Skeletal muscle cell (primary cell): Measurements from ENCODE around the gene AP3B1.

Experiments used
- DNase-seq: peaks from one replicate; pipeline ENCODE4 v3.0.0-alpha.2; 2010; ENCODE audit warnings: low read depth
- H3K4me3 ChIP-seq: 2 replicates; pipeline ENCODE4 v1.5.1; 2011; ENCODE audit warnings: low read depth, mild to moderate bottlenecking, control low read depth, low read length, moderate library complexity

The AP3B1 gene

GRCh38 chr5:78046006-78046405, 248.5 kb downstream of the AP3B1 start:
- H3K4me3 ChIP-seq = no peak overlapping the region
- no peak for DNase-seq

- no peak for DNase-seq
- no peak overlapping the region for H3K4me3 ChIP-seq
Measured at GRCh38 chr5:78041805-78042204, 252.7 kb downstream of the AP3B1 start.

- DNase-seq = no peak
- H3K4me3 ChIP-seq = no peak overlapping the region
Measured at GRCh38 chr5:78025540-78025939, 269.0 kb downstream of the AP3B1 start.

- no peak for DNase-seq
- H3K4me3 ChIP-seq = no peak overlapping the region
Measured at GRCh38 chr5:78019744-78020143, 274.8 kb downstream of the AP3B1 start.

GRCh38 chr5:78016863-78017529, 277.5 kb downstream of the AP3B1 start:
- no peak for DNase-seq
- no peak overlapping the region for H3K4me3 ChIP-seq

- peak; percentile 45 for DNase-seq
Measured at GRCh38 chr5:78009937-78010527, 284.5 kb downstream of the AP3B1 start.

GRCh38 chr5:78008356-78008967, 286.0 kb downstream of the AP3B1 start:
- H3K4me3 ChIP-seq = no peak overlapping the region
- no peak for DNase-seq

More at GRCh38 chr5:78009937-78010527, 284.5 kb downstream of the AP3B1 start:
- no peak overlapping the region for H3K4me3 ChIP-seq

GRCh38 chr5:78007233-78007632, 287.3 kb downstream of the AP3B1 start:
- no peak overlapping the region for H3K4me3 ChIP-seq
- no peak for DNase-seq

- no peak for DNase-seq
- no peak overlapping the region for H3K4me3 ChIP-seq
Measured at GRCh38 chr5:78006449-78006848, 288.0 kb downstream of the AP3B1 start.

GRCh38 chr5:78005021-78005785, 289.3 kb downstream of the AP3B1 start:
- H3K4me3 ChIP-seq = no peak overlapping the region
- no peak for DNase-seq

GRCh38 chr5:78004559-78004958, 289.9 kb downstream of the AP3B1 start:
- no peak overlapping the region for H3K4me3 ChIP-seq
- no peak for DNase-seq

- no peak overlapping the region for H3K4me3 ChIP-seq
Measured at GRCh38 chr5:78003919-78004318, 290.6 kb downstream of the AP3B1 start.

GRCh38 chr5:78003450-78003849, 291.0 kb downstream of the AP3B1 start:
- no peak overlapping the region for H3K4me3 ChIP-seq
- no peak for DNase-seq

More at GRCh38 chr5:78003919-78004318, 290.6 kb downstream of the AP3B1 start:
- no peak for DNase-seq

- H3K4me3 ChIP-seq = no peak overlapping the region
- DNase-seq = no peak
Measured at GRCh38 chr5:78002690-78003089, 291.8 kb downstream of the AP3B1 start.

- DNase-seq = no peak
- no peak overlapping the region for H3K4me3 ChIP-seq
Measured at GRCh38 chr5:78001197-78001596, 293.3 kb downstream of the AP3B1 start.

GRCh38 chr5:78000191-78000590, 294.3 kb downstream of the AP3B1 start:
- no peak for DNase-seq
- no peak overlapping the region for H3K4me3 ChIP-seq

- no peak overlapping the region for H3K4me3 ChIP-seq
- DNase-seq = no peak
Measured at GRCh38 chr5:77999399-77999798, 295.1 kb downstream of the AP3B1 start.

GRCh38 chr5:77996943-77997342, 297.6 kb downstream of the AP3B1 start:
- no peak overlapping the region for H3K4me3 ChIP-seq
- no peak for DNase-seq

- H3K4me3 ChIP-seq = no peak overlapping the region
- DNase-seq = no peak
Measured at GRCh38 chr5:77995793-77996409, 298.6 kb downstream of the AP3B1 start.

GRCh38 chr5:77994943-77995342, 299.6 kb downstream of the AP3B1 start:
- H3K4me3 ChIP-seq = no peak overlapping the region
- DNase-seq = no peak
